A549 (cell line): ENCODE measurements around the gene ZNF827.

ENCODE experiments used
- CHD4 ChIP-seq: fragments of 200-600 bp; sonication (generic); IDR thresholded peaks from 2 replicates; pipeline ENCODE4 v1.6.1; 2016; ENCODE audit warnings: antibody characterized with exemption, mild to moderate bottlenecking, borderline replicate concordance
- MAFK ChIP-seq: fragments of 450-650 bp; IDR thresholded peaks from 2 replicates; pipeline ENCODE4 v1.6.1; 2014; ENCODE audit not compliant: partially characterized antibody
- MAZ ChIP-seq: fragments of 150-350 bp; IDR thresholded peaks from 2 replicates; pipeline ENCODE4 v1.6.1; 2014; ENCODE audit warnings: antibody characterized with exemption, low read depth, low read length, borderline replicate concordance
- POLR2A ChIP-seq: IDR thresholded peaks from 2 replicates; pipeline ENCODE4 v1.6.1; 2012; ENCODE audit warnings: mild to moderate bottlenecking, low read length
- RCOR1 ChIP-seq: fragments of 150-350 bp; IDR thresholded peaks from 2 replicates; pipeline ENCODE4 v1.6.1; 2014; ENCODE audit warnings: antibody characterized with exemption, low read length, low read depth
- TF ChIP-seq, protein P1 (sequence below): fragments of >200 bp; sonication (Bioruptor Twin); formaldehyde crosslinking; IDR thresholded peaks from 3 replicates; pipeline ENCODE4 v1.5.1; 2016
- TF ChIP-seq, protein P2 (sequence below): fragments of 200-600 bp; sonication (generic); IDR thresholded peaks from 2 replicates; pipeline ENCODE4 v1.6.1; 2016; ENCODE audit warnings: antibody characterized with exemption, mild to moderate bottlenecking, moderate library complexity

DNA sequence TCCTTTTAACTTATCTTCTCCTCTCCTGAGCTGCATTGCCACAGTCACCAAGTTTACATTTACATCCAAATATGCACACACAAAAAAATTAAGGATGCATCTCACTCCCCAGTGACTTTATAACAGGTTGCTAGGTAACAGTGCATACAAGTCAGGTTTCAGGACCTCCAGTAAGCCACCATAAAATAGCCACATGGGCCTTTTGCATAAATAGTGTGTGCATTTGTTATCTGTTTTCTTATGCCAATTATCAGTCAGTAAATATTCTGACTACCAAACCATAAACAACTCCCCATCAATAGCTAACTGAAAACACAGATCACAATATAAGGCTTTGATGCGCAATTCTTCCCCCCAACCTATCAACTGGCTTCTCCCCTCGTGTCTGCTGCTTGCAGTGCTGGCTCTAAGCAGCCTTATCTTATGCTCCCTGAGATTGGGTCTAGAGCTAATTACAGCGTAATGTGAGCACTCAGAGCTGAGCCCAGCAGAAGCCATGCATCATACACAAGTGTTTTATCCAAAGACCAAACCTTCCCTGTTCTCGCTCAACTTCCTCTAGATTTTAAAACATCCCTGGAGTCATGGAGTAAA is 55.4 kb downstream of the ZNF827 start:
- no peak for TF ChIP-seq MAFK
- TF ChIP-seq MAZ = no peak
- TF ChIP-seq, protein P1, sequence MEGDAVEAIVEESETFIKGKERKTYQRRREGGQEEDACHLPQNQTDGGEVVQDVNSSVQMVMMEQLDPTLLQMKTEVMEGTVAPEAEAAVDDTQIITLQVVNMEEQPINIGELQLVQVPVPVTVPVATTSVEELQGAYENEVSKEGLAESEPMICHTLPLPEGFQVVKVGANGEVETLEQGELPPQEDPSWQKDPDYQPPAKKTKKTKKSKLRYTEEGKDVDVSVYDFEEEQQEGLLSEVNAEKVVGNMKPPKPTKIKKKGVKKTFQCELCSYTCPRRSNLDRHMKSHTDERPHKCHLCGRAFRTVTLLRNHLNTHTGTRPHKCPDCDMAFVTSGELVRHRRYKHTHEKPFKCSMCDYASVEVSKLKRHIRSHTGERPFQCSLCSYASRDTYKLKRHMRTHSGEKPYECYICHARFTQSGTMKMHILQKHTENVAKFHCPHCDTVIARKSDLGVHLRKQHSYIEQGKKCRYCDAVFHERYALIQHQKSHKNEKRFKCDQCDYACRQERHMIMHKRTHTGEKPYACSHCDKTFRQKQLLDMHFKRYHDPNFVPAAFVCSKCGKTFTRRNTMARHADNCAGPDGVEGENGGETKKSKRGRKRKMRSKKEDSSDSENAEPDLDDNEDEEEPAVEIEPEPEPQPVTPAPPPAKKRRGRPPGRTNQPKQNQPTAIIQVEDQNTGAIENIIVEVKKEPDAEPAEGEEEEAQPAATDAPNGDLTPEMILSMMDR = no peak
- no peak for TF ChIP-seq CHD4
- TF ChIP-seq POLR2A = no peak
- TF ChIP-seq RCOR1 = no peak
- TF ChIP-seq, protein P2, sequence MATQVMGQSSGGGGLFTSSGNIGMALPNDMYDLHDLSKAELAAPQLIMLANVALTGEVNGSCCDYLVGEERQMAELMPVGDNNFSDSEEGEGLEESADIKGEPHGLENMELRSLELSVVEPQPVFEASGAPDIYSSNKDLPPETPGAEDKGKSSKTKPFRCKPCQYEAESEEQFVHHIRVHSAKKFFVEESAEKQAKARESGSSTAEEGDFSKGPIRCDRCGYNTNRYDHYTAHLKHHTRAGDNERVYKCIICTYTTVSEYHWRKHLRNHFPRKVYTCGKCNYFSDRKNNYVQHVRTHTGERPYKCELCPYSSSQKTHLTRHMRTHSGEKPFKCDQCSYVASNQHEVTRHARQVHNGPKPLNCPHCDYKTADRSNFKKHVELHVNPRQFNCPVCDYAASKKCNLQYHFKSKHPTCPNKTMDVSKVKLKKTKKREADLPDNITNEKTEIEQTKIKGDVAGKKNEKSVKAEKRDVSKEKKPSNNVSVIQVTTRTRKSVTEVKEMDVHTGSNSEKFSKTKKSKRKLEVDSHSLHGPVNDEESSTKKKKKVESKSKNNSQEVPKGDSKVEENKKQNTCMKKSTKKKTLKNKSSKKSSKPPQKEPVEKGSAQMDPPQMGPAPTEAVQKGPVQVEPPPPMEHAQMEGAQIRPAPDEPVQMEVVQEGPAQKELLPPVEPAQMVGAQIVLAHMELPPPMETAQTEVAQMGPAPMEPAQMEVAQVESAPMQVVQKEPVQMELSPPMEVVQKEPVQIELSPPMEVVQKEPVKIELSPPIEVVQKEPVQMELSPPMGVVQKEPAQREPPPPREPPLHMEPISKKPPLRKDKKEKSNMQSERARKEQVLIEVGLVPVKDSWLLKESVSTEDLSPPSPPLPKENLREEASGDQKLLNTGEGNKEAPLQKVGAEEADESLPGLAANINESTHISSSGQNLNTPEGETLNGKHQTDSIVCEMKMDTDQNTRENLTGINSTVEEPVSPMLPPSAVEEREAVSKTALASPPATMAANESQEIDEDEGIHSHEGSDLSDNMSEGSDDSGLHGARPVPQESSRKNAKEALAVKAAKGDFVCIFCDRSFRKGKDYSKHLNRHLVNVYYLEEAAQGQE = no peak
